Activated CD4-positive, alpha-beta T cell treated with anti-CD3 and anti-CD28 coated beads, Interleukin-2, amount 10 ng/mL, durations not matched to agents 24 days and 14 days (primary cell): ENCODE results near the gene NDRG3. TPM values are rescaled to one million over a fixed set of nuclear protein-coding genes. Genes with fewer than 3 reads are reported as not detected.
"Not testable (repeated sequence)": the region's sequence is repeated elsewhere in the genome, so short reads cannot be mapped to it uniquely, and the experiment has no call there.

Experiments
- DNase-seq: peaks from one replicate; pipeline ENCODE4 v3.0.0; 2022
- H3K27ac Mint-ChIP-seq: one replicate; pipeline ENCODE4 v1.8.0; 2022; ENCODE audit warnings: mild to moderate bottlenecking, mixed read lengths
- H3K27me3 Mint-ChIP-seq: one replicate; pipeline ENCODE4 v1.8.0; 2022; ENCODE audit warnings: mixed read lengths
- H3K36me3 Mint-ChIP-seq: one replicate; pipeline ENCODE4 v1.8.0; 2022; ENCODE audit warnings: low read depth, mild to moderate bottlenecking, mixed read lengths
- H3K4me1 Mint-ChIP-seq: one replicate; pipeline ENCODE4 v1.8.0; 2021; ENCODE audit warnings: mixed read lengths
- H3K4me3 Mint-ChIP-seq: one replicate; pipeline ENCODE4 v1.8.0; 2022; ENCODE audit warnings: mild to moderate bottlenecking, moderate library complexity, mixed read lengths
- H3K9me3 Mint-ChIP-seq: one replicate; pipeline ENCODE4 v1.8.0; 2021; ENCODE audit warnings: mixed read lengths
- intact Hi-C: fragments of 100-400 bp; cut with micrococcal nuclease; formaldehyde crosslinking; loops from one replicate; pipeline ENCODE4 v1.15.1; 2023
- total RNA-seq: library from RNA; stranded (reverse); gene quantifications from 2 replicates; pipeline ENCODE4 v1.2.3, GENCODE V29; 2022

Gene NDRG3
- total RNA-seq, 1 donor from 2014 or later: 24.7 TPM

- Mint-ChIP-seq H3K4me1 (no peaks in the 10 kb centered on the region), H3K27ac (no peak overlapping the region), H3K36me3 (no peaks in the 10 kb centered on the region), H3K27me3 (no peaks in the 10 kb centered on the region), H3K9me3 (no peaks in the 10 kb centered on the region), H3K4me3 (no peak overlapping the region)
- intact Hi-C loops: no loop called here
- no peak for DNase-seq
Observed at GRCh38 chr20:36703530-36703929, 42.4 kb downstream of the NDRG3 start.

- Mint-ChIP-seq H3K9me3 (no peaks in the 10 kb centered on the region), H3K4me3 (no peak overlapping the region), H3K36me3 (peaks cover 3% of the 10 kb centered on the region), H3K27me3 (no peaks in the 10 kb centered on the region), H3K4me1 (no peaks in the 10 kb centered on the region), H3K27ac (no peak overlapping the region)
- DNase-seq: no peak
- intact Hi-C loops: no loop called here
Observed at GRCh38 chr20:36700438-36700837, 45.5 kb downstream of the NDRG3 start.

- H3K4me3 Mint-ChIP-seq, H3K9me3 Mint-ChIP-seq, H3K27me3 Mint-ChIP-seq, intact Hi-C loops, H3K36me3 Mint-ChIP-seq, H3K4me1 Mint-ChIP-seq, DNase-seq, H3K27ac Mint-ChIP-seq: not testable (repeated sequence)
Observed at GRCh38 chr20:36695467-36695866, 50.4 kb downstream of the NDRG3 start.

- no peak overlapping the region for H3K4me3 Mint-ChIP-seq
- no peaks in the 10 kb centered on the region for H3K4me1 Mint-ChIP-seq
- H3K27me3 Mint-ChIP-seq: no peaks in the 10 kb centered on the region
- H3K36me3 Mint-ChIP-seq: peaks cover 3% of the 10 kb centered on the region
- no peaks in the 10 kb centered on the region for H3K9me3 Mint-ChIP-seq
- DNase-seq: no peak
- H3K27ac Mint-ChIP-seq: no peak overlapping the region
- intact Hi-C loops: no loop called here
Observed at GRCh38 chr20:36688630-36689029, 57.3 kb downstream of the NDRG3 start.

- no peak for DNase-seq
- no peaks in the 10 kb centered on the region for H3K9me3 Mint-ChIP-seq
- peaks cover 3% of the 10 kb centered on the region for H3K36me3 Mint-ChIP-seq
- intact Hi-C loops: no loop called here
- H3K27ac Mint-ChIP-seq: no peak overlapping the region
- no peaks in the 10 kb centered on the region for H3K4me1 Mint-ChIP-seq
- no peaks in the 10 kb centered on the region for H3K27me3 Mint-ChIP-seq
- H3K4me3 Mint-ChIP-seq: no peak overlapping the region
Observed at GRCh38 chr20:36687850-36688249, 58.0 kb downstream of the NDRG3 start.

GRCh38 chr20:36686944-36687343 lies 58.9 kb downstream of the NDRG3 start:
- DNase-seq: no peak
- no peak overlapping the region for H3K4me3 Mint-ChIP-seq
- no peaks in the 10 kb centered on the region for H3K4me1 Mint-ChIP-seq
- H3K27me3 Mint-ChIP-seq: no peaks in the 10 kb centered on the region
- intact Hi-C loops: no loop called here
- peaks cover 6% of the 10 kb centered on the region for H3K36me3 Mint-ChIP-seq
- no peaks in the 10 kb centered on the region for H3K9me3 Mint-ChIP-seq
- H3K27ac Mint-ChIP-seq: no peak overlapping the region

GRCh38 chr20:36686504-36686903 lies 59.4 kb downstream of the NDRG3 start:
- Mint-ChIP-seq H3K27me3 (no peaks in the 10 kb centered on the region), H3K4me1 (no peaks in the 10 kb centered on the region), H3K4me3 (no peak overlapping the region), H3K36me3 (peaks cover 6% of the 10 kb centered on the region), H3K9me3 (no peaks in the 10 kb centered on the region), H3K27ac (no peak overlapping the region)
- intact Hi-C loops: no loop called here
- DNase-seq: no peak

- Mint-ChIP-seq H3K4me1 (no peaks in the 10 kb centered on the region), H3K27ac (no peak overlapping the region), H3K9me3 (no peaks in the 10 kb centered on the region), H3K4me3 (no peak overlapping the region), H3K27me3 (no peaks in the 10 kb centered on the region), H3K36me3 (peaks cover 6% of the 10 kb centered on the region)
- intact Hi-C loops: no loop called here
- DNase-seq: no peak
Observed at GRCh38 chr20:36684747-36685146, 61.1 kb downstream of the NDRG3 start.

GRCh38 chr20:36682311-36682710 lies 63.6 kb downstream of the NDRG3 start:
- no peak overlapping the region for H3K4me3 Mint-ChIP-seq
- H3K27ac Mint-ChIP-seq: no peak overlapping the region
- intact Hi-C loops: no loop called here
- H3K27me3 Mint-ChIP-seq: no peaks in the 10 kb centered on the region
- no peaks in the 10 kb centered on the region for H3K4me1 Mint-ChIP-seq
- DNase-seq: no peak
- no peaks in the 10 kb centered on the region for H3K9me3 Mint-ChIP-seq
- peaks cover 12% of the 10 kb centered on the region for H3K36me3 Mint-ChIP-seq

GRCh38 chr20:36677422-36677771 lies 68.5 kb downstream of the NDRG3 start:
- H3K27ac Mint-ChIP-seq: no peak overlapping the region
- intact Hi-C loops: no loop called here
- peaks cover 9% of the 10 kb centered on the region for H3K36me3 Mint-ChIP-seq
- H3K4me1 Mint-ChIP-seq: no peaks in the 10 kb centered on the region
- H3K4me3 Mint-ChIP-seq: no peak overlapping the region
- DNase-seq: no peak
- no peaks in the 10 kb centered on the region for H3K27me3 Mint-ChIP-seq
- no peaks in the 10 kb centered on the region for H3K9me3 Mint-ChIP-seq

GRCh38 chr20:36676701-36677421 lies 69.0 kb downstream of the NDRG3 start:
- Mint-ChIP-seq H3K9me3 (no peaks in the 10 kb centered on the region), H3K27ac (no peak overlapping the region), H3K4me1 (no peaks in the 10 kb centered on the region), H3K36me3 (peaks cover 6% of the 10 kb centered on the region), H3K4me3 (no peak overlapping the region), H3K27me3 (no peaks in the 10 kb centered on the region)
- DNase-seq: no peak
- intact Hi-C loops: no loop called here

- H3K36me3 Mint-ChIP-seq, H3K27me3 Mint-ChIP-seq, DNase-seq, H3K4me3 Mint-ChIP-seq, H3K27ac Mint-ChIP-seq, H3K4me1 Mint-ChIP-seq, H3K9me3 Mint-ChIP-seq, intact Hi-C loops: not testable (repeated sequence)
Observed at GRCh38 chr20:36675545-36675944, 70.3 kb downstream of the NDRG3 start.

GRCh38 chr20:36672991-36673390 lies 72.9 kb downstream of the NDRG3 start:
- intact Hi-C loops: no loop called here
- Mint-ChIP-seq H3K4me1 (no peaks in the 10 kb centered on the region), H3K4me3 (no peak overlapping the region), H3K9me3 (no peaks in the 10 kb centered on the region), H3K36me3 (peaks cover 11% of the 10 kb centered on the region), H3K27ac (no peak overlapping the region), H3K27me3 (no peaks in the 10 kb centered on the region)
- DNase-seq: no peak

GRCh38 chr20:36670665-36671357 lies 75.1 kb downstream of the NDRG3 start:
- H3K9me3 Mint-ChIP-seq: no peaks in the 10 kb centered on the region
- no peak for DNase-seq
- no peak overlapping the region for H3K4me3 Mint-ChIP-seq
- no peak overlapping the region for H3K27ac Mint-ChIP-seq
- no peaks in the 10 kb centered on the region for H3K4me1 Mint-ChIP-seq
- H3K27me3 Mint-ChIP-seq: no peaks in the 10 kb centered on the region
- peaks cover 12% of the 10 kb centered on the region for H3K36me3 Mint-ChIP-seq
- intact Hi-C loops: no loop called here
